H7 (cell line): ENCODE data around the gene POLR1B. TPM values are rescaled to one million over a fixed set of nuclear protein-coding genes. Genes with fewer than 3 reads are reported as not detected.
"Not testable (repeated sequence)": the region's sequence is repeated elsewhere in the genome, so short reads cannot be mapped to it uniquely, and the experiment has no call there.

Experiments used
- DNase-seq: peaks from one replicate; pipeline ENCODE4 v3.0.0; 2012
- H3K27me3 ChIP-seq: 2 replicates; pipeline ENCODE4 v1.6.0; 2011; ENCODE audit warnings: mild to moderate bottlenecking, low read length; ENCODE audit not compliant: control insufficient read depth, insufficient read depth
- H3K36me3 ChIP-seq: replicated peaks from 2 replicates; pipeline ENCODE4 v1.5.1; 2011; ENCODE audit warnings: low read length; ENCODE audit not compliant: control insufficient read depth, insufficient read depth
- H3K4me3 ChIP-seq: 2 replicates; pipeline ENCODE4 v1.5.1; 2011; ENCODE audit warnings: low read depth, mild to moderate bottlenecking, control low read depth, low read length, moderate library complexity; ENCODE audit not compliant: insufficient read depth
- total RNA-seq: library from RNA; depleted of rRNA; stranded (reverse); fragments of >200 nt; shearing (Covaris generic); gene quantifications from 2 replicates; pipeline ENCODE4 v1.2.3, GENCODE V29; 2014

The POLR1B gene
- total RNA-seq, 1 experiment from 2014 or later: 35.5 TPM

DNA sequence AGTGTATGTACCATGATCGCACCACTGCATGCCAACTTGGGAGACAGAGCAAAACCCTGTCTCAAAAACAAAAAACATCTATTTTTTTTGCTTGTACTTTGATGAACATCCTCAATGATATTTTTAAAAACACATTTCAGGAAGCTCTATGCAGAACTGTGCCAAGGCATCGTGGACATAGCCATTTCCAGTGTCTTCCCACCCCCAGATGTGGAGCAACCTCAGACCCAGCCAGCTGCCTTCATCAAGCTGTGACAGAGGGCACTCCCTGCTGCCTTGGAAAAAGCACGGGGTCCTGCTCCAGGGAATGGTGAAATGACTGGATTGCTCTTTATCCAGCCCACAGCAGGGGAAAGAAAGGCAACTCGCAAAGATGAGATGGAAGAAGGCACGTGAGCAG, 13.7 kb upstream of the POLR1B start:
- H3K27me3 ChIP-seq: no peaks in the 10 kb centered on the region
- no peak for DNase-seq
- peaks cover 8% of the 10 kb centered on the region for H3K36me3 ChIP-seq
- no peak overlapping the region for H3K4me3 ChIP-seq

DNA sequence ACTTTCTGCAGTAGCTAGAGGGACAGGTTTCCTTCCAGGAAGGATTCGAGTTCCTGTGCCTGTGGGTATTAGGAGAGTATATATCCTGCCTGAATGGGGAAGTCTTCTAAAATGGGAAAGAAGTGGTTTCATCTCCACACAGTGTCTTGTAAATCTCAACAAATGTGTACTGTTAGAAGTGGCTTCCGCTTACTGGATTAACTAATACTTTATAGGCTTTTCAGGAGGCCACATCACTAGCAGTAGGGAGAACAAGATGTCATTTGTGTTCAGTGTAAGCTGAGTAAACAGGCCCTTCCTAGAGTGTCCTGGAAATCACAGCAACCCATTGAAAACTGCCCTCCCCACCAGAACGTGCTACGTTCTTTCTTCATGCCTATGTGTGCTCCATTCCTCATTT, 12.5 kb upstream of the POLR1B start:
- DNase-seq: no peak
- H3K27me3 ChIP-seq: no peaks in the 10 kb centered on the region
- H3K36me3 ChIP-seq: peaks cover 8% of the 10 kb centered on the region

DNA sequence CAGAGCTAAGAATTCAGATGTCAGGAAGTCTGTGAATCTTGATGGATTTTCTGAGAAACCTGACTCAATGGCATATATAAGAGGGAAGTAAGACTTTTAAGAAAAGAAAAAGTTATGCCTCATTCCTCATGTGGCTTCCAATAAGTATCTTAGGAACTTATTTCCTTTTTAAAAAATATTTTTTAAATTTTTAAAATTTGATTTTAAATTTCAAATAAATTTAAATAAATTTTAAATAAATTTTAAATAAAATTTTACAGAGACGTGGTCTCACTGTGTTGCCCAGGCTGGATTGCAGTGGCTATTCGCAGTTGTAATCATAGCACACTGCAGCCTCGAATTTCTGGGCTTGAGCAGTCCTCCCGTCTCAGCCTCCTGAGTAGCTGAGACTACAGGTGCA, 11.5 kb upstream of the POLR1B start:
- H3K36me3 ChIP-seq: peaks cover 8% of the 10 kb centered on the region
- H3K27me3 ChIP-seq: no peaks in the 10 kb centered on the region
- no peak for DNase-seq
- H3K4me3 ChIP-seq: no peak overlapping the region

More for the DNA sequence above, 12.5 kb upstream of the POLR1B start:
- H3K4me3 ChIP-seq: no peak overlapping the region

DNA sequence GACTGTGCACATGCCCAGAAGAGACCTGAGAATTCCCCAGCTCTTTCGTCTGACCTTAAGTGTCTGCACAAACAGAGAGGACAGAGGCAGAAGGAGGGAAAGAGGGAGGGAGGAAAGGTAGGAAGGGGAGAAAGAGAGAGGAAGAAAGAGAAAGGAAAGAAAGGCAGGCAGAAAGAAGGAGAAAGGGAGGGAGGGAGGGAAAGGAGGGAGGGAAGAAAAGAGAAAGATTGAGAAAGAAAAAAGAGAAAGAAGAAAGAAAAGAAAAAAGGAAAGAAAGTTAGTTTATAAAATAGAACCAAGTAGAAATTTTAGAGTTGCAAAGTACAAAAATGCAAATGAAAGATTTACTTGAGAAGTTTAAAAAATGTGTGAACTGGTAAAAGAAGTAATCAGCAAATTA, 7.4 kb upstream of the POLR1B start:
- DNase-seq: no peak
- no peak overlapping the region for H3K4me3 ChIP-seq
- peaks cover 1% of the 10 kb centered on the region for H3K36me3 ChIP-seq
- no peaks in the 10 kb centered on the region for H3K27me3 ChIP-seq

DNA sequence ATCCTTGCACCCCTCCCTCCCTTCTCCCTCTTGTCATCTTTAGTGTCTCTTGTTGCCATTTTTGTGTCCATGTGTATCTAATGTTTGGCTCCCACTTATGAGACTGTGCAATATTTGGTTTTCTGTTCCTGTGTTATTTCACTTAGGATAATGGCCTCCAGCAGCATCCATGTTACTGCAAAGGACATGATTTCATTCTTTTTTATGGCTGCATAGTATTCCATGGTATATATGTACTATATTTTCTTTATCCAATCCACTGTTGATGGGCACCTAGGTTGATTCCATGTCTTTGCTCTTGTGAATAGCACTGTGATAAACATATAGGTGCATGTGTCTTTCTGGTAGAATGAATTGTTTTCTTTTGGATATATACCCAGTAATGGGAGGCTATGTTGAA, 5.6 kb upstream of the POLR1B start:
- DNase-seq, H3K27me3 ChIP-seq, H3K4me3 ChIP-seq, H3K36me3 ChIP-seq: not testable (repeated sequence)

DNA sequence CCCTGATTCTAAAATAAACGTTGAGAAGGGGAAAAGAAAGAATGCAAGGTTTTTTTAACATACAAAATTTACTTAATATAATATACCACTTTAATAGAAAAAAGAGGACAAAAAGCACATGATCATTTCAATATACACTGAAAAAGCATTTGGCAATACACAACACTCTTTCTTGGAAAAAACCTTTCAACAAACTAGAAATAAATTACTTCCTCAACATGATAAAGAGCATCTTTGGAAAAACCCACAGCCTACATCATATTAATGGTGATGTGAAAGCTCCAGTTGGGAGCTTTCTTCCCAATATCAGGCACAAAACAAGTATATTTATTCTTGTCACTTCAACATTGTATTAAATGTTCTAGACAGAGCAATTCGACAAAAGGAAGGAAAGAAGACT, 3.0 kb upstream of the POLR1B start:
- H3K27me3 ChIP-seq: no peaks in the 10 kb centered on the region
- H3K36me3 ChIP-seq: no peaks in the 10 kb centered on the region
- no peak for DNase-seq
- H3K4me3 ChIP-seq: no peak overlapping the region

DNA sequence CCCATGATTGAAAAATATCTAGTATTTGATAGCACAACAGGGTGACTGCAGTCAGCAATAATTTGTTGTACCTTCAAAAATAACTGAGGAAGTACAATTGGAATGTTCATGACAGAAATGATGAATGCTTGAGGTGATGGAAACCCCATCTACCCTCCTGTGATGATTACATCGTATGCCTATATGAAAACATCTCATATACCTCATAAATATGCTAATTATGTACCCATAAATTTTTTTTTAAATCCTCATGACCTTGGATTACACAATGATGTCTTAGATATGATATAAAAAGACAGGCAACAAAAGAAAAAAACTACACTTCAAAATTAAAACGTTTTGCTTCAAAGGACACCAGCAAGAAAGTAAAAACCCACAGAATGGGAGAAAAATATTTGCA, 1.4 kb upstream of the POLR1B start:
- Histone ChIP-seq H3K4me3 (no peak overlapping the region), H3K27me3 (no peaks in the 10 kb centered on the region), H3K36me3 (no peaks in the 10 kb centered on the region)
- no peak for DNase-seq

DNA sequence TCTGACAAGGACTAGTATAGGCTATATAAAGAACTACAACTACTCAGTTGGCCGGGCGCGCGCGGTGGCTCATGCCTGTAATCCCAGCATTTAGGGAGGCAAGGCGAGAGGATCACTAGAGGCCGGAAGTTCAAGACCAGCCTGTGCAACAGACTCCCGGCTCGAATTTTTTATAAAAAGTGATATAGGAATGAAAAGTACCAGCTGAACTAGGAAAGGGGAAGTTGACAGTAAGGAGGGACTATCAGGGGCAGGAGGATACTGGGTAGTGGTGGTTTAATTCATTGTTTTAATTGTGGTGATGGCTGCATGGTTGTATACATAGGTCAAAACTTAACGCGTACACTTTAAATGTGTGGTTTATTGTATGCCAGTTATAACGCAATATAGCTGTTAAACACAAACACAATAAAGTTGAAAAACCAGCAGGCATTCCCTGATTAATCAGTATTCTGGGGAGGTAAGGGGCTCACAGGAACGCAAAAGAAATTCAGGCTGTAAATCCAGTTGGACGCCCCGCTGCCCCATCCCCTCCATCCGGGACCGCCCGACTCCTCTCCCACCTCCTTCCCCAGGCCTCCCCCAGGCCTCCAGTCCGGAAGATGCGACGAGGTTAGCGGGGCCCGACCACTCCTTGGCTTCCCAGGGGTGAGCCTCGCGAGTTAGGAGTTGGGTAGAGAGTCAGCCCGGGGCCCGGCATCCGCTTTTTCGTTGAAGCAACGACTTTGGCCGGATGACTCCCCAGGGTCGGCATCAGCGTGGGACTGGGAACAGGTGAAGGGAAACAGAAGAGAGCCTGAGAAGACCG, 746 bp upstream of the POLR1B start:
- H3K36me3 ChIP-seq: 0 out of 2 replicates have a peak, but pooled peaks cover 1% of the 10 kb centered on the region
- H3K27me3 ChIP-seq: no peaks in the 10 kb centered on the region
- H3K4me3 ChIP-seq: peak overlapping the region; percentile 85
- DNase-seq: peak; percentile 87

DNA sequence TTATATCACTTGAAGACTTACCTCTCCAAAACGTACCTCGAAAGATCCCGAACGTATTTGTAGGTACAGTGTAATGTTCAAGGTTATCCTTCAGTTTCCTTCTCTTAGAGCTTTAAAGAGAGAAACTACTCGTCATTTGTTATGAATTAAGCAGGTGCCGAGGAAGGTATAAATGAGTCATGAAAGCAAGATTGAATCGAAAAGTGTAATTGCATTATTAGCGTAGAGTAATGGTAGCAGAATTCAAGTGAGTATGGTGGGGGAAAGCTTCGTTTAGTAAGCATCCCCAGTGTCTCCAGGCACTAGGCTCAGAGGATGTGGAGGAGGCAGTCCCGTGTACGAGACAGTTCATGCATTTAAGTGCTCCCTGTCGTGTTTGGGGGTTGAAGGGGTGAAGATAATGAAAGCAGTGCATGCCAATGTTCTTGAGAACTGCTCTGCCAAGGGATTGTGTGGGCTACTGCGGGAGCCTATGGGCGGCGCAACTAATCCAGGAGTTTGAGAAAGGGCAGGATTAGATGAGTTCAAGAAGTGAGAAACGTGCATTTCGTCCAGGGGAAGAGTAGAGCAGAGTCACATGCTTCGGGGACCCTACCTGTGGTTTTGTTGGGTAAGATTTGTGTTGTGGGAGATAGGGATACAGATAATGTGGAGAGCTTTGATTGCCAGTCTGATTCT, 858 bp downstream of the POLR1B start:
- H3K36me3 ChIP-seq: peaks cover 11% of the 10 kb centered on the region
- H3K27me3 ChIP-seq: no peaks in the 10 kb centered on the region
- DNase-seq: peak; percentile 40
- H3K4me3 ChIP-seq: peak overlapping the region; percentile 85

DNA sequence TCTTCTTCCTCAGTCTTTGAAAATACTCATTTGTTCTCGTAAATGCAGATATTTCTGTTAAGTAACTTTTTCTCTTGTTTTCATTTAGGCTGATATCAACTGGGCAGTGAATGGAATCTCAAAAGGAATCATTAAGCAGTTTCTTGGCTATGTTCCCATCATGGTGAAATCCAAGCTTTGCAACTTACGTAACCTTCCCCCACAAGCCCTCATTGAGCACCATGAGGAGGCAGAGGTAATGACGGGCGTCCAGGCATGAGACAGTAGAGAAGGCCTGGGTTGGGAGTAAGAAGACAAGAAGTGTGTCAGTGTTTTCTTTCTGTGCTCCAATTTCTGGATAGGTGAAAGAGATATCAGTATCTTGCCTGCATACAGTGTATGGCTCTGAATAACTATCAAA, 5.1 kb downstream of the POLR1B start:
- peaks cover 29% of the 10 kb centered on the region for H3K36me3 ChIP-seq
- no peaks in the 10 kb centered on the region for H3K27me3 ChIP-seq
- H3K4me3 ChIP-seq: no peak overlapping the region
- no peak for DNase-seq

DNA sequence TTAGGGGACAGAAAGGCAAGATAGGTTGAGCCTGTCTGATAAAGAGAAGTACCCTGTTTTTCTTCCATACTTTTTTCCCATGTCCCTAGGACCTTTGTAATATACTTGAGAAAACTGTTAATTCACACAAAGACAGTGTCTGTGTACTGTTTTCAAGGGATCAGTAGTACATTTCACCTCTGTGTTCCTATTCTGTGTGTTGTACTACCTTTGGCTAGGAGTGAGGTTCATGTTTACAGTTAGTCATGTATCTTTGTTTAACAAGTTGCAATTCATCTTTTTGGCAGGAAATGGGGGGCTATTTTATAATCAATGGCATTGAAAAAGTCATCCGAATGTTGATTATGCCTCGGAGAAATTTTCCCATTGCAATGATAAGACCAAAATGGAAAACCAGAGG, 6.7 kb downstream of the POLR1B start:
- H3K27me3 ChIP-seq: no peaks in the 10 kb centered on the region
- DNase-seq: no peak
- peaks cover 37% of the 10 kb centered on the region for H3K36me3 ChIP-seq

DNA sequence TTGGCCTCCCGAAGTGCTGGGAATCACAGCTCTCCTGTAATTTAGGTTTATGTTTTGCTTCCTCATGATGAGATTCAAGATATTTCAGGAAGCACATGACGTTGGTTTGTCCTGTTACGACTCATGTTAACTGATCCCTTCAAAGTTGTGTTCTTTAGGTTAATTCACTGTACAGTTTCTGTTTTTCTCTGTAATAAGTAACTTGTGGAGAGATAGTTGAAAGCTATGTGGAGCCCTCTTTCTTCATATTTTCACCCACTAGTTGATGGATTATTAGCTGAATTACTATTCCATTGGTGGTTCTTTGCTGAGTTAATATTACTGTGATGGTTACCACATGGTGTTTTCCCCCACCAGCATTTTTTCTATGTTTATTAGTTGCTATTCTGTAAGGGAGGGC, 23.8 kb downstream of the POLR1B start:
- H3K4me3 ChIP-seq: no peak overlapping the region
- H3K27me3 ChIP-seq: no peaks in the 10 kb centered on the region
- no peak for DNase-seq
- peaks cover 31% of the 10 kb centered on the region for H3K36me3 ChIP-seq

More for the DNA sequence above, 6.7 kb downstream of the POLR1B start:
- no peak overlapping the region for H3K4me3 ChIP-seq

DNA sequence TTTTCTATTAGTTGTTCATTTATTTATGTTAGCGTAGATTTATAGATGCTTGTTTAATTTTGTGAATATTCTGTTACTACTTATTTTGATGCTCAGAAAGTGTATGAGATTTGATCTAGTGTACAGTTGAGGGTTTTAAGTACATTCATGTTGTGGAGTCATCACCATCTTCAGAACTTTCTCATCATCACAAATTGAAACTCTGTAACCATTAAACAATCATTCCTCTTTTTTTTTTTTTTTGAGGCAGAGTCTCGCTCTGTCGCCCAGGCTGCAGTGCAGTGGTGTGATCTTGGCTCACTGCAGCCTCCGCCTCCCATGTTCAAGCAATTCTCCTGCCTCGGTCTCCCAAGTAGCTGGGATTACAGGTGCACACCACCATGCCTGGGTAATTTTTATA, 24.2 kb downstream of the POLR1B start:
- not testable (repeated sequence) for DNase-seq, H3K27me3 ChIP-seq, H3K4me3 ChIP-seq
- H3K36me3 ChIP-seq: peaks cover 29% of the 10 kb centered on the region

DNA sequence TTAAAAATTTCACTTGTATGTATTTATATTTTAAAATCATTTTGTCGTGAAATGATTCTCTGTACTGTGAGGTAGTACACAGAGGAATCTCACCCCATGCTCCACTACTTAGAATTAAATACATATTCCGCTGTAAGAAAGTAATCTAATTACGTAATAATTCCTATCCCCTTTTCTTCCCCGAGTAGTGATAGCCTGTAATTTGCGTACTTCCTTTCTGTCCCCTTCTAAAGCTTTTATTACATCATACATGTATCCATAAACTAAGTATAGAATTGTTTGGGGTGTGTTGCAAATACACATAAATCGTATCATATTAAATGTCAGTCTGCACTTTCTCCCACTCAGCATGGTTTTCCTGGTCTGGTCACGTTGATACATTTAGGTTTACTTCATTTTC, 29.7 kb downstream of the POLR1B start:
- Histone ChIP-seq H3K36me3 (peaks cover 37% of the 10 kb centered on the region), H3K27me3 (no peaks in the 10 kb centered on the region), H3K4me3 (no peak overlapping the region)
- DNase-seq: no peak

DNA sequence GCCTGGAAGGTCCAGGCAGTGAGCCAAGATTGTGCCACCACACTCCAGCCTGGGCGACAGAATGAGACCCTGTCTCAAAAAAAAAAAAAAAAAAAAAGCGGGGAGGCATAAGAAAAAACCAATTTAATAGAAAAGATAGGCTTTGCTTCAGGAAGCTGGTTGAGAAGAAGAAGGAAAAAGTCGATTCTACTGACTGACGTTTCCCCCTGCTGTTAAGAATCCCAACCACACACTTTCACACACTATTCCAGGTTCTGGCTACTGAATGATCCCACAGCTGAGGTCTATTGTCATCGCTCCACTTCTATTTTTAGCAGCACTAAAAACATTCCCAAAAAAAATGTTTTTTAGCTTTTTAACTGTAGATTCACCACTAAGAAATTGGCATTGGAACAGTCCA, 35.5 kb downstream of the POLR1B start:
- Histone ChIP-seq H3K36me3 (peaks cover 17% of the 10 kb centered on the region), H3K4me3 (no peak overlapping the region), H3K27me3 (no peaks in the 10 kb centered on the region)
- no peak for DNase-seq
